Fibroblast of skin of left biceps (primary cell): ENCODE data around the gene MALAT1.
"Not testable (repeated sequence)": the region's sequence is repeated elsewhere in the genome, so short reads cannot be mapped to it uniquely, and the experiment has no call there.

Experiments used
- DNase-seq, 2 experiments: peaks; one replicate each; pipeline ENCODE4 v3.0.0-alpha.2; 2013; ENCODE audit warnings: low read depth in 2 of 2

MALAT1 gene

DNA sequence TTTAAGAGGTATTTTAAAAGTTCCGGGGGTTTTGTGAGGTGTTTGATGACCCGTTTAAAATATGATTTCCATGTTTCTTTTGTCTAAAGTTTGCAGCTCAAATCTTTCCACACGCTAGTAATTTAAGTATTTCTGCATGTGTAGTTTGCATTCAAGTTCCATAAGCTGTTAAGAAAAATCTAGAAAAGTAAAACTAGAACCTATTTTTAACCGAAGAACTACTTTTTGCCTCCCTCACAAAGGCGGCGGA, 193 bp upstream of the MALAT1 start:
- no peak for DNase-seq

DNA sequence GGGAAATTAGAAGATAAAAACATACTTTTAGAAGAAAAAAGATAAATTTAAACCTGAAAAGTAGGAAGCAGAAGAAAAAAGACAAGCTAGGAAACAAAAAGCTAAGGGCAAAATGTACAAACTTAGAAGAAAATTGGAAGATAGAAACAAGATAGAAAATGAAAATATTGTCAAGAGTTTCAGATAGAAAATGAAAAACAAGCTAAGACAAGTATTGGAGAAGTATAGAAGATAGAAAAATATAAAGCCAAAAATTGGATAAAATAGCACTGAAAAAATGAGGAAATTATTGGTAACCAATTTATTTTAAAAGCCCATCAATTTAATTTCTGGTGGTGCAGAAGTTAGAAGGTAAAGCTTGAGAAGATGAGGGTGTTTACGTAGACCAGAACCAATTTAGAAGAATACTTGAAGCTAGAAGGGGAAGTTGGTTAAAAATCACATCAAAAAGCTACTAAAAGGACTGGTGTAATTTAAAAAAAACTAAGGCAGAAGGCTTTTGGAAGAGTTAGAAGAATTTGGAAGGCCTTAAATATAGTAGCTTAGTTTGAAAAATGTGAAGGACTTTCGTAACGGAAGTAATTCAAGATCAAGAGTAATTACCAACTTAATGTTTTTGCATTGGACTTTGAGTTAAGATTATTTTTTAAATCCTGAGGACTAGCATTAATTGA, 1.0 kb downstream of the MALAT1 start:
- no peak for DNase-seq

DNA sequence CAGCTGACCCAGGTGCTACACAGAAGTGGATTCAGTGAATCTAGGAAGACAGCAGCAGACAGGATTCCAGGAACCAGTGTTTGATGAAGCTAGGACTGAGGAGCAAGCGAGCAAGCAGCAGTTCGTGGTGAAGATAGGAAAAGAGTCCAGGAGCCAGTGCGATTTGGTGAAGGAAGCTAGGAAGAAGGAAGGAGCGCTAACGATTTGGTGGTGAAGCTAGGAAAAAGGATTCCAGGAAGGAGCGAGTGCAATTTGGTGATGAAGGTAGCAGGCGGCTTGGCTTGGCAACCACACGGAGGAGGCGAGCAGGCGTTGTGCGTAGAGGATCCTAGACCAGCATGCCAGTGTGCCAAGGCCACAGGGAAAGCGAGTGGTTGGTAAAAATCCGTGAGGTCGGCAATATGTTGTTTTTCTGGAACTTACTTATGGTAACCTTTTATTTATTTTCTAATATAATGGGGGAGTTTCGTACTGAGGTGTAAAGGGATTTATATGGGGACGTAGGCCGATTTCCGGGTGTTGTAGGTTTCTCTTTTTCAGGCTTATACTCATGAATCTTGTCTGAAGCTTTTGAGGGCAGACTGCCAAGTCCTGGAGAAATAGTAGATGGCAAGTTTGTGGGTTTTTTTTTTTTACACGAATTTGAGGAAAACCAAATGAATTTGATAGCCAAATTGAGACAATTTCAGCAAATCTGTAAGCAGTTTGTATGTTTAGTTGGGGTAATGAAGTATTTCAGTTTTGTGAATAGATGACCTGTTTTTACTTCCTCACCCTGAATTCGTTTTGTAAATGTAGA, 1.7 kb downstream of the MALAT1 start:
- DNase-seq, result no peak

DNA sequence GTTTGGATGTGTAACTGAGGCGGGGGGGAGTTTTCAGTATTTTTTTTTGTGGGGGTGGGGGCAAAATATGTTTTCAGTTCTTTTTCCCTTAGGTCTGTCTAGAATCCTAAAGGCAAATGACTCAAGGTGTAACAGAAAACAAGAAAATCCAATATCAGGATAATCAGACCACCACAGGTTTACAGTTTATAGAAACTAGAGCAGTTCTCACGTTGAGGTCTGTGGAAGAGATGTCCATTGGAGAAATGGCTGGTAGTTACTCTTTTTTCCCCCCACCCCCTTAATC, 2.3 kb downstream of the MALAT1 start:
- DNase-seq, result no peak

DNA sequence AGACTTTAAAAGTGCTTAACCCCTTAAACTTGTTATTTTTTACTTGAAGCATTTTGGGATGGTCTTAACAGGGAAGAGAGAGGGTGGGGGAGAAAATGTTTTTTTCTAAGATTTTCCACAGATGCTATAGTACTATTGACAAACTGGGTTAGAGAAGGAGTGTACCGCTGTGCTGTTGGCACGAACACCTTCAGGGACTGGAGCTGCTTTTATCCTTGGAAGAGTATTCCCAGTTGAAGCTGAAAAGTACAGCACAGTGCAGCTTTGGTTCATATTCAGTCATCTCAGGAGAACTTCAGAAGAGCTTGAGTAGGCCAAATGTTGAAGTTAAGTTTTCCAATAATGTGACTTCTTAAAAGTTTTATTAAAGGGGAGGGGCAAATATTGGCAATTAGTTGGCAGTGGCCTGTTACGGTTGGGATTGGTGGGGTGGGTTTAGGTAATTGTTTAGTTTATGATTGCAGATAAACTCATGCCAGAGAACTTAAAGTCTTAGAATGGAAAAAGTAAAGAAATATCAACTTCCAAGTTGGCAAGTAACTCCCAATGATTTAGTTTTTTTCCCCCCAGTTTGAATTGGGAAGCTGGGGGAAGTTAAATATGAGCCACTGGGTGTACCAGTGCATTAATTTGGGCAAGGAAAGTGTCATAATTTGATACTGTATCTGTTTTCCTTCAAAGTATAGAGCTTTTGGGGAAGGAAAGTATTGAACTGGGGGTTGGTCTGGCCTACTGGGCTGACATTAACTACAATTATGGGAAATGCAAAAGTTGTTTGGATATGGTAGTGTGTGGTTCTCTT, 2.8 kb downstream of the MALAT1 start:
- no peak for DNase-seq

DNA sequence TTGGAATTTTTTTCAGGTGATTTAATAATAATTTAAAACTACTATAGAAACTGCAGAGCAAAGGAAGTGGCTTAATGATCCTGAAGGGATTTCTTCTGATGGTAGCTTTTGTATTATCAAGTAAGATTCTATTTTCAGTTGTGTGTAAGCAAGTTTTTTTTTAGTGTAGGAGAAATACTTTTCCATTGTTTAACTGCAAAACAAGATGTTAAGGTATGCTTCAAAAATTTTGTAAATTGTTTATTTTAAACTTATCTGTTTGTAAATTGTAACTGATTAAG, 3.4 kb downstream of the MALAT1 start:
- no peak for DNase-seq

DNA sequence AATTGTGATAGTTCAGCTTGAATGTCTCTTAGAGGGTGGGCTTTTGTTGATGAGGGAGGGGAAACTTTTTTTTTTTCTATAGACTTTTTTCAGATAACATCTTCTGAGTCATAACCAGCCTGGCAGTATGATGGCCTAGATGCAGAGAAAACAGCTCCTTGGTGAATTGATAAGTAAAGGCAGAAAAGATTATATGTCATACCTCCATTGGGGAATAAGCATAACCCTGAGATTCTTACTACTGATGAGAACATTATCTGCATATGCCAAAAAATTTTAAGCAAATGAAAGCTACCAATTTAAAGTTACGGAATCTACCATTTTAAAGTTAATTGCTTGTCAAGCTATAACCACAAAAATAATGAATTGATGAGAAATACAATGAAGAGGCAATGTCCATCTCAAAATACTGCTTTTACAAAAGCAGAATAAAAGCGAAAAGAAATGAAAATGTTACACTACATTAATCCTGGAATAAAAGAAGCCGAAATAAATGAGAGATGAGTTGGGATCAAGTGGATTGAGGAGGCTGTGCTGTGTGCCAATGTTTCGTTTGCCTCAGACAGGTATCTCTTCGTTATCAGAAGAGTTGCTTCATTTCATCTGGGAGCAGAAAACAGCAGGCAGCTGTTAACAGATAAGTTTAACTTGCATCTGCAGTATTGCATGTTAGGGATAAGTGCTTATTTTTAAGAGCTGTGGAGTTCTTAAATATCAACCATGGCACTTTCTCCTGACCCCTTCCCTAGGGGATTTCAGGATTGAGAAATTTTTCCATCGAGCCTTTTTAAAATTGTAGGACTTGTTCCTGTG, 3.9 kb downstream of the MALAT1 start:
- no peak for DNase-seq

DNA sequence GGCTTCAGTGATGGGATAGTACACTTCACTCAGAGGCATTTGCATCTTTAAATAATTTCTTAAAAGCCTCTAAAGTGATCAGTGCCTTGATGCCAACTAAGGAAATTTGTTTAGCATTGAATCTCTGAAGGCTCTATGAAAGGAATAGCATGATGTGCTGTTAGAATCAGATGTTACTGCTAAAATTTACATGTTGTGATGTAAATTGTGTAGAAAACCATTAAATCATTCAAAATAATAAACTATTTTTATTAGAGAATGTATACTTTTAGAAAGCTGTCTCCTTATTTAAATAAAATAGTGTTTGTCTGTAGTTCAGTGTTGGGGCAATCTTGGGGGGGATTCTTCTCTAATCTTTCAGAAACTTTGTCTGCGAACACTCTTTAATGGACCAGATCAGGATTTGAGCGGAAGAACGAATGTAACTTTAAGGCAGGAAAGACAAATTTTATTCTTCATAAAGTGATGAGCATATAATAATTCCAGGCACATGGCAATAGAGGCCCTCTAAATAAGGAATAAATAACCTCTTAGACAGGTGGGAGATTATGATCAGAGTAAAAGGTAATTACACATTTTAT, 4.6 kb downstream of the MALAT1 start:
- no peak for DNase-seq

DNA sequence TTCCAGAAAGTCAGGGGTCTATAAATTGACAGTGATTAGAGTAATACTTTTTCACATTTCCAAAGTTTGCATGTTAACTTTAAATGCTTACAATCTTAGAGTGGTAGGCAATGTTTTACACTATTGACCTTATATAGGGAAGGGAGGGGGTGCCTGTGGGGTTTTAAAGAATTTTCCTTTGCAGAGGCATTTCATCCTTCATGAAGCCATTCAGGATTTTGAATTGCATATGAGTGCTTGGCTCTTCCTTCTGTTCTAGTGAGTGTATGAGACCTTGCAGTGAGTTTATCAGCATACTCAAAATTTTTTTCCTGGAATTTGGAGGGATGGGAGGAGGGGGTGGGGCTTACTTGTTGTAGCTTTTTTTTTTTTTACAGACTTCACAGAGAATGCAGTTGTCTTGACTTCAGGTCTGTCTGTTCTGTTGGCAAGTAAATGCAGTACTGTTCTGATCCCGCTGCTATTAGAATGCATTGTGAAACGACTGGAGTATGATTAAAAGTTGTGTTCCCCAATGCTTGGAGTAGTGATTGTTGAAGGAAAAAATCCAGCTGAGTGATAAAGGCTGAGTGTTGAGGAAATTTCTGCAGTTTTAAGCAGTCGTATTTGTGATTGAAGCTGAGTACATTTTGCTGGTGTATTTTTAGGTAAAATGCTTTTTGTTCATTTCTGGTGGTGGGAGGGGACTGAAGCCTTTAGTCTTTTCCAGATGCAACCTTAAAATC, 5.3 kb downstream of the MALAT1 start:
- DNase-seq, result peak in 1 of 2 experiments; percentile 43

DNA sequence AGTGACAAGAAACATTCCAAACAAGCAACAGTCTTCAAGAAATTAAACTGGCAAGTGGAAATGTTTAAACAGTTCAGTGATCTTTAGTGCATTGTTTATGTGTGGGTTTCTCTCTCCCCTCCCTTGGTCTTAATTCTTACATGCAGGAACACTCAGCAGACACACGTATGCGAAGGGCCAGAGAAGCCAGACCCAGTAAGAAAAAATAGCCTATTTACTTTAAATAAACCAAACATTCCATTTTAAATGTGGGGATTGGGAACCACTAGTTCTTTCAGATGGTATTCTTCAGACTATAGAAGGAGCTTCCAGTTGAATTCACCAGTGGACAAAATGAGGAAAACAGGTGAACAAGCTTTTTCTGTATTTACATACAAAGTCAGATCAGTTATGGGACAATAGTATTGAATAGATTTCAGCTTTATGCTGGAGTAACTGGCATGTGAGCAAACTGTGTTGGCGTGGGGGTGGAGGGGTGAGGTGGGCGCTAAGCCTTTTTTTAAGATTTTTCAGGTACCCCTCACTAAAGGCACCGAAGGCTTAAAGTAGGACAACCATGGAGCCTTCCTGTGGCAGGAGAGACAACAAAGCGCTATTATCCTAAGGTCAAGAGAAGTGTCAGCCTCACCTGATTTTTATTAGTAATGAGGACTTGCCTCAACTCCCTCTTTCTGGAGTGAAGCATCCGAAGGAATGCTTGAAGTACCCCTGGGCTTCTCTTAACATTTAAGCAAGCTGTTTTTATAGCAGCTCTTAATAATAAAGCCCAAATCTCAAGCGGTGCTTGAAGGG, 6.0 kb downstream of the MALAT1 start:
- DNase-seq, result peak in 1 of 2 experiments; percentile 9

DNA sequence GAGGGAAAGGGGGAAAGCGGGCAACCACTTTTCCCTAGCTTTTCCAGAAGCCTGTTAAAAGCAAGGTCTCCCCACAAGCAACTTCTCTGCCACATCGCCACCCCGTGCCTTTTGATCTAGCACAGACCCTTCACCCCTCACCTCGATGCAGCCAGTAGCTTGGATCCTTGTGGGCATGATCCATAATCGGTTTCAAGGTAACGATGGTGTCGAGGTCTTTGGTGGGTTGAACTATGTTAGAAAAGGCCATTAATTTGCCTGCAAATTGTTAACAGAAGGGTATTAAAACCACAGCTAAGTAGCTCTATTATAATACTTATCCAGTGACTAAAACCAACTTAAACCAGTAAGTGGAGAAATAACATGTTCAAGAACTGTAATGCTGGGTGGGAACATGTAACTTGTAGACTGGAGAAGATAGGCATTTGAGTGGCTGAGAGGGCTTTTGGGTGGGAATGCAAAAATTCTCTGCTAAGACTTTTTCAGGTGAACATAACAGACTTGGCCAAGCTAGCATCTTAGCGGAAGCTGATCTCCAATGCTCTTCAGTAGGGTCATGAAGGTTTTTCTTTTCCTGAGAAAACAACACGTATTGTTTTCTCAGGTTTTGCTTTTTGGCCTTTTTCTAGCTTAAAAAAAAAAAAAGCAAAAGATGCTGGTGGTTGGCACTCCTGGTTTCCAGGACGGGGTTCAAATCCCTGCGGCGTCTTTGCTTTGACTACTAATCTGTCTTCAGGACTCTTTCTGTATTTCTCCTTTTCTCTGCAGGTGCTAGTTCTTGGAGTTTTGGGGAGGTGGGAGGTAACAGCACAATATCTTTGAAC, 6.8 kb downstream of the MALAT1 start:
- DNase-seq, result no peak

DNA sequence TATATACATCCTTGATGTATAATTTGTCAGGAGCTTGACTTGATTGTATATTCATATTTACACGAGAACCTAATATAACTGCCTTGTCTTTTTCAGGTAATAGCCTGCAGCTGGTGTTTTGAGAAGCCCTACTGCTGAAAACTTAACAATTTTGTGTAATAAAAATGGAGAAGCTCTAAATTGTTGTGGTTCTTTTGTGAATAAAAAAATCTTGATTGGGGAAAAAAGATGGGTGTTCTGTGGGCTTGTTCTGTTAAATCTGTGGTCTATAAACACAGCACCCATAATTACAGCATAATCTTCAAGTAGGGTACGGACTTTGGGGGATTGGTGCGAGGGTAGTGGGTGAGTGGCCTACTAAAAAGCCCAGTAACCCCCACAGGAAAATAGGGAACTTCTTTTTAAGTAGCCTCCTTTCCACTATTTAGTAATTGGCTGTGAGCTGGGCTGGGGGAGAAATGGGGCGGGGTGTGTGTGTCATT, 7.5 kb downstream of the MALAT1 start:
- no peak for DNase-seq

DNA sequence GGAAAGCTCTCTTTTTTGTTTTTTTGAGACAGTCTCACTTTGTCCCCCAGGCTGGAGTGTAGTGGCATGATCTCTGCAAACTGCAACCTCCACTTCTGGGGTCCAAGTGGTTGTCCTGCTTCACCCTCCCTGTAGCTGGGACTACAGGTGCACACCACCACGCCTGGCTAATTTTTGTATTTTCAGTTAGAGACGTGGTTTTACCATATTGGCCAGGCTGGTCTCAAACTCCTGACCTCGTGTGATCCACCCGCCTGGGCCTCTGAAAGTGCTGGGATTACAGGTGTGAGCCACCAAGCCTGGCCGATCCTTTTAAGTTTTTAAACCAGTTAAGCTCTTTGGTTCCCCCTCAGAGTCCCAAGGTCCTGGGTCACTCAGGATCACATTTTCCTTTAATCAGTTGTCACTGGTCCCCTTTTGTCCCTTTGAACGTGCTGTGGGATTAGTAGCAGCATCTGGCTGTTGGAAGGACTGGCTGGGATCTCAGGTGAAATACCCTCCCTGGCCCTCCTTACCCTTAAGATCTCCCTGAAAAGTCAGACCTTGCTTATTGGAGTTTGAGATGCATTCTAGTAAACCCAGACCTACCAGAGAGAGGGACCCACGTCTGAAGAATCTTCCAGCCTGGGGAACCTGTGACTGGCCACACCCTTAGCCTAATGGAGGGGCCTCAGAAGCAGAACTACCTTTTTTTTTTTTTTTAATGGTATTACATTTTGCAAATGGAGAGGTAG, 8.1 kb downstream of the MALAT1 start:
- peak; percentile 20 to 85 for DNase-seq

DNA sequence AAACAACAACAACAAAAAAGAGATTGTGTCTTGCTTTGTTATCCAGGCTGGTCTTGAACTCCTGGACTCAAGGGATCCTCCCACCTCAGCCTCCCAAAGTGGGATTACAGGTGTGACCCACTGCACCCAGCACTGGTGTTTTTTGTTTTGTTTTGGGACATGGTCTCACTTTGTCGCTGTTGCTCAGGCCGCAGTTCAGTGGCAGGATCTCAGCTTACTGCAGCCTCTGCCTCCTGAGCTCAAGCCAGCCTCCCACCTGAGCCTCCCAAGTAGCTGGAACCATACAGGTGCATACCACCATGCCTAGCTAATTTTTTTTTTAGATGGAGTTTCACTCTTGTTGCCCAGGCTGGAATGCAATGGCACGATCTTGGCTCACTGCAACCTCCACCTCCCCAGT, 13.5 kb downstream of the MALAT1 start:
- DNase-seq, result not testable (repeated sequence)

DNA sequence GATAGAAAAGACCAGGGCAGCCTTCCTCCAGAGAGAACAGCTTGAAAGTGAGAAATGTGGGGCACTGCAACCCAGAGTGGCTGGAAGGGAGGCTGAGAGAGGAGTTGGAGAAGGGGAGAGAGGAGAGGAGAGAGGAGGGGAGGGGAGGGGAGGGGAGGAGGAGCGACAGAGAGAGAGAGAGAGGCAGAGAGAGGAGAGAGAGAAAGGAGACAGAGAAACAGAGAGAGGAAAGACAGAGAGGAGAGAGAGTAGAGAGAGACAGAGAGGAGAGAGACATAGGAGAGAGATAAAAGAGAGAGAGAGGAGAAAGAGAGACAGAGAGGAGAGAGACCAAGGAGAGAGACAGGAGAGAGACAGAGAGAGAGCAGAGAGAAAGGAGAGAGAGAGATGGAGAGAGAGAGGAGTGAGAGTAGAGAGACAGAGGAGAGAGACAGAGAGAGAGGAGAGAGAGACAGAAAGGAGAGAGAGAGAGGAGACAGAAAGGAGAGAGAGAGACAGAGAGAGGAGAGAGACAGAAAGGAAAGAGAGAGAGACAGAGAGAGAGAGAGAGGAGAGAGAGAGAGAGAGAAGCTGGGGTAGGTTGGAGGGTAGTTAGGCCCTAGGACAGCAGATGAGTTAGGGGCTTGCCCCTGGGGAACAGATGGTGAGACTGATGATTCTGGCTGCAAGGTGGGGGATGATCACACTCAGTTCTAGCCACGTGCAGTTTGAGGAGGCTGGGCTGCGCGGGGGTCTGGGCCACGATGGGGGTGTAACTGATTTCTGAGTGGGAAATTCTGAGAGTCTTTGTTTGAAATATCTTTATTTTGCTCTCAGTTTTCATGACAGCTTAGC, 17.5 kb downstream of the MALAT1 start:
- no peak for DNase-seq

DNA sequence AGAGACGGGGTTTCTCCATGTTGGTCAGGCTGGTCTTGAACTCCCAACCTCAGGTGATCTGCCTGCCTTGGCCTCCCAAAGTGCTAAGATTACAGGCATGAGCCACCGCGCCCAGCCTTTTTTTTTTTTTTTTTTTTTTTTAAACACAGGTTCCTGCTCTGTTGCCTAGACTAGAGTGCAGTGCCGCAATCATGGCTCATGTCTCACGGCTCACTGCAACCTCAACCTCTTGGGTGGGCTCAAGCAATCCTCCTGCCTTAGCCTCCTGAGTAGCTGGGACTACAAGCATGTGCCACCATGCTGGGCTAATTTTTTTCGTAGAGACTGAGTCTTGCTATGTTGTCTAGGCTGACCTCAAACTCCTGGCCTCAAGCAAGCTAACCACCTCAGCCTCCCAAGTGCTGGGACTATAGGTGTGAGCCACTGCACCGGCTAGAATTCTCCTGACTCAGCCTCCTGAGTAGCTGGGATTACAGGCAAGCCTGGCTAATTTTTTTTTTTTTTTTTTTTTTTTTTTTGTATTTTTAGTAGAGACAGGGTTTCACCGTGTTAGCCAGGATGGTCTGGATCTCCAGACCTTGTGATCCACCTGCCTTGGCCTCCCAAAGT, 20.2 kb downstream of the MALAT1 start:
- not testable (repeated sequence) for DNase-seq

DNA sequence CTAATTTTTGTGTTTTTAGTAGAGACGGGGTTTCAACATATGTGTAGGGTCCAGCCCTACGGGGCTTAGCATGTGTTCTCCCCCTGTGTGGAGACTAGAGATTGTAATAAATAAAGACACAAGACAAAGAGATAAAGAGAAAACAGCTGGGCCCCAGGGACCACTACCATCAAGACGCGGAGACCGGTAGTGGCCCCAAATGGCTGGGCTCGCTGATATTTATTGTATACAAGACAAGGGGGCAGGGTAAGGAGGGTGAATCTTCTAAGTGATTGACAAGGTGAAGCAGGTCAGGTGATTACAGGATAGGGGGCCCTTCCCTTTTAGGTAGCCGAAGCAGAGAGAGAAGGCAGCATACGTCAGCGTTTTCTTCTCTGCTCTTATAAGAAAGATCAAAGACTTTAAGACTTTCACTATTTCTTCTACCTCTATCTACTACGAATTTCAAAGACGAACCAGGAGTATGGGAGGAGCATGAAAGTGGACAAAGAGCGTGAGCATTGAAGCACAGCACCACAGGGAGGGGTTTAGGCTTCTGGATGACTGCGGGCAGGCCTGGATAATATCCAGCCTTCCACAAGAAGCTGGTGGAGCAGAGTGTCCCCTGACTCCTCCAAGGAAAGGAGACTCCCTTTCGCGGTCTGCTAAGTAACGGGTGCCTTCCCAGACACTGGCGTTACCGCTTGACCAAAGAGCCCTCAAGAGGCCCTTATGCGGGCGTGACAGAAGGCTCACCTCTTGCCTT, 23.1 kb downstream of the MALAT1 start:
- not testable (repeated sequence) for DNase-seq
